Urinary bladder (tissue), 4 donors: ENCODE measurements around the gene LRRC8A. TPM values are rescaled to one million over a fixed set of nuclear protein-coding genes. Genes with fewer than 3 reads are reported as not detected.

Experiments used
- DNase-seq: peaks from one replicate; pipeline ENCODE4 v3.0.0-alpha.2; 2015; ENCODE audit errors: extremely low spot score
- H3K27ac ChIP-seq: one replicate; pipeline ENCODE4 v1.5.1; 2013; ENCODE audit warnings: low read depth, mild to moderate bottlenecking, moderate library complexity
- H3K36me3 ChIP-seq: one replicate; pipeline ENCODE4 v1.6.1; 2013; ENCODE audit warnings: mild to moderate bottlenecking, moderate library complexity; ENCODE audit not compliant: insufficient read depth
- H3K4me1 ChIP-seq: one replicate; pipeline ENCODE4 v1.6.1; 2013; ENCODE audit warnings: mild to moderate bottlenecking, moderate library complexity; ENCODE audit not compliant: insufficient read depth
- H3K4me3 ChIP-seq: one replicate; pipeline ENCODE4 v1.5.1; 2013; ENCODE audit warnings: low read depth, low read length
- WGBS: extraction: QIAGEN DNeasy Blood & Tissue Kit; methylation state at CpG from one replicate; pipeline ENCODE4 v1.1.7; 2013; 5-methylcytosine and 5-hydroxymethylcytosine counted together
- polyA plus RNA-seq: library from polyadenylated mRNA; stranded (reverse); fragments of 200-250 nt; gene quantifications from one replicate; pipeline ENCODE4 v1.2.3, GENCODE V29; 2013
- total RNA-seq: library from RNA; depleted of rRNA; stranded (reverse); fragments of >200 nt; gene quantifications from one replicate; pipeline ENCODE4 v1.2.3, GENCODE V29; 2014
- donor health status: healthy with polysubstance abuse.
- donor health status: healthy.

LRRC8A gene
- total and polyA plus RNA-seq, 2 donors, result 17.1 to 62.3 TPM

- no peak overlapping the region for H3K27ac ChIP-seq
- H3K4me3 ChIP-seq, result no peak overlapping the region
- no peaks in the 10 kb centered on the region for H3K4me1 ChIP-seq
- 78% methylated on average over 8 of the region's 8 CpGs for WGBS
- no peaks in the 10 kb centered on the region for H3K36me3 ChIP-seq
- DNase-seq, result no peak
Observed at GRCh38 chr9:128885376-128885775, 3.4 kb downstream of the LRRC8A start.

GRCh38 chr9:128885798-128886197 lies 3.9 kb downstream of the LRRC8A start:
- H3K27ac ChIP-seq, result peak overlapping the region; percentile 64
- H3K4me1 ChIP-seq, result no peaks in the 10 kb centered on the region
- H3K4me3 ChIP-seq, result no peak overlapping the region
- 77% methylated on average over 15 of the region's 15 CpGs for WGBS
- no peak for DNase-seq
- no peaks in the 10 kb centered on the region for H3K36me3 ChIP-seq

GRCh38 chr9:128886211-128886891 lies 4.4 kb downstream of the LRRC8A start:
- peak overlapping the region; percentile 64 for H3K27ac ChIP-seq
- no peak overlapping the region for H3K4me3 ChIP-seq
- H3K36me3 ChIP-seq, result no peaks in the 10 kb centered on the region
- H3K4me1 ChIP-seq, result no peaks in the 10 kb centered on the region
- DNase-seq, result no peak
- 40% methylated on average over 13 of the region's 13 CpGs for WGBS

- WGBS, result 94% methylated on average over 3 of the region's 3 CpGs
- H3K4me3 ChIP-seq, result no peak overlapping the region
- H3K4me1 ChIP-seq, result peaks cover under 1% of the 10 kb centered on the region
- H3K36me3 ChIP-seq, result no peaks in the 10 kb centered on the region
- no peak for DNase-seq
- H3K27ac ChIP-seq, result no peak overlapping the region
Observed at GRCh38 chr9:128887049-128887448, 5.1 kb downstream of the LRRC8A start.

- H3K4me1 ChIP-seq, result peaks cover 2% of the 10 kb centered on the region
- H3K27ac ChIP-seq, result peak overlapping the region; percentile 51
- H3K4me3 ChIP-seq, result no peak overlapping the region
- DNase-seq, result no peak
- WGBS, result 27% methylated on average over 9 of the region's 9 CpGs
- no peaks in the 10 kb centered on the region for H3K36me3 ChIP-seq
Observed at GRCh38 chr9:128887914-128888350, 6.0 kb downstream of the LRRC8A start.

GRCh38 chr9:128891321-128892220 lies 9.6 kb downstream of the LRRC8A start:
- peak overlapping the region; percentile 95 for H3K27ac ChIP-seq
- no peak for DNase-seq
- no peak overlapping the region for H3K4me3 ChIP-seq
- peaks cover 4% of the 10 kb centered on the region for H3K4me1 ChIP-seq
- no peaks in the 10 kb centered on the region for H3K36me3 ChIP-seq
- WGBS, result 68% methylated on average over 15 of the region's 15 CpGs

- Histone ChIP-seq H3K27ac (peak overlapping the region; percentile 95), H3K4me3 (no peak overlapping the region), H3K36me3 (no peaks in the 10 kb centered on the region), H3K4me1 (peaks cover 4% of the 10 kb centered on the region)
- peak; percentile 55 for DNase-seq
- WGBS, result 34% methylated on average over 17 of the region's 17 CpGs
Observed at GRCh38 chr9:128892221-128892921, 10.4 kb downstream of the LRRC8A start.

- 60% methylated on average over 8 of the region's 8 CpGs for WGBS
- H3K4me1 ChIP-seq, result peaks cover 4% of the 10 kb centered on the region
- H3K4me3 ChIP-seq, result no peak overlapping the region
- peak overlapping the region; percentile 95 for H3K27ac ChIP-seq
- DNase-seq, result no peak
- no peaks in the 10 kb centered on the region for H3K36me3 ChIP-seq
Observed at GRCh38 chr9:128893354-128893753, 11.4 kb downstream of the LRRC8A start.

- Histone ChIP-seq H3K4me1 (peaks cover 4% of the 10 kb centered on the region), H3K27ac (no peak overlapping the region), H3K4me3 (no peak overlapping the region), H3K36me3 (no peaks in the 10 kb centered on the region)
- no peak for DNase-seq
- WGBS, result 81% methylated on average over 2 of the region's 2 CpGs
Observed at GRCh38 chr9:128894764-128895163, 12.8 kb downstream of the LRRC8A start.

- H3K4me1 ChIP-seq, result peaks cover 4% of the 10 kb centered on the region
- no peaks in the 10 kb centered on the region for H3K36me3 ChIP-seq
- WGBS, result 60% methylated on average over 4 of the region's 4 CpGs
- no peak overlapping the region for H3K4me3 ChIP-seq
- no peak overlapping the region for H3K27ac ChIP-seq
- no peak for DNase-seq
Observed at GRCh38 chr9:128895556-128895955, 13.6 kb downstream of the LRRC8A start.

- no peak for DNase-seq
- H3K27ac ChIP-seq, result no peak overlapping the region
- H3K36me3 ChIP-seq, result no peaks in the 10 kb centered on the region
- no peak overlapping the region for H3K4me3 ChIP-seq
- H3K4me1 ChIP-seq, result peaks cover 1% of the 10 kb centered on the region
- 86% methylated on average over 5 of the region's 5 CpGs for WGBS
Observed at GRCh38 chr9:128898382-128898781, 16.4 kb downstream of the LRRC8A start.

GRCh38 chr9:128898845-128899565 lies 17.1 kb downstream of the LRRC8A start:
- H3K27ac ChIP-seq, result no peak overlapping the region
- H3K4me1 ChIP-seq, result no peaks in the 10 kb centered on the region
- no peaks in the 10 kb centered on the region for H3K36me3 ChIP-seq

More at GRCh38 chr9:128898845-128899565, 17.1 kb downstream of the LRRC8A start:
- DNase-seq, result no peak
- WGBS, result 84% methylated on average over 18 of the region's 18 CpGs
- no peak overlapping the region for H3K4me3 ChIP-seq
